Kidney epithelial cell (primary cell): ENCODE results near the gene CRKL. TPM values are rescaled to one million over a fixed set of nuclear protein-coding genes. Genes with fewer than 3 reads are reported as not detected.

Experiments used
- DNase-seq: peaks from one replicate; pipeline ENCODE4 v3.0.0-alpha.2; 2010; ENCODE audit warnings: low read depth
- H3K27me3 ChIP-seq: 2 replicates; pipeline ENCODE4 v1.6.0; 2011; ENCODE audit warnings: low read length; ENCODE audit not compliant: control insufficient read depth, insufficient read depth
- H3K36me3 ChIP-seq: 2 replicates; pipeline ENCODE4 v1.5.1; 2011; ENCODE audit warnings: low read length; ENCODE audit not compliant: control insufficient read depth, insufficient read depth
- H3K4me3 ChIP-seq: 2 replicates; pipeline ENCODE4 v1.5.1; 2011; ENCODE audit warnings: low read depth, mild to moderate bottlenecking, control low read depth, low read length
- CTCF ChIP-seq: IDR thresholded peaks from 2 replicates; pipeline ENCODE4 v1.5.1; 2011; ENCODE audit warnings: mild to moderate bottlenecking, moderate library complexity, low read length, control low read depth, inconsistent platforms; ENCODE audit not compliant: insufficient read depth, poor library complexity, severe bottlenecking
- total RNA-seq: library from RNA; depleted of rRNA; stranded (reverse); fragments of >200 nt; gene quantifications from 2 replicates; pipeline ENCODE4 v1.2.3, GENCODE V29; 2015

CRKL gene
- total RNA-seq, 1 donor from 2014 or later: 47.7 TPM

GRCh38 chr22:20949698-20950183 lies 32.5 kb downstream of the CRKL start:
- H3K36me3 ChIP-seq: peaks cover 1% of the 10 kb centered on the region
- no peak overlapping the region for H3K4me3 ChIP-seq
- no peaks in the 10 kb centered on the region for H3K27me3 ChIP-seq
- no peak for TF ChIP-seq CTCF
- no peak for DNase-seq

GRCh38 chr22:20951151-20951931 lies 34.1 kb downstream of the CRKL start:
- TF ChIP-seq CTCF: no peak
- no peaks in the 10 kb centered on the region for H3K27me3 ChIP-seq
- H3K36me3 ChIP-seq: peaks cover 1% of the 10 kb centered on the region
- H3K4me3 ChIP-seq: no peak overlapping the region
- no peak for DNase-seq

GRCh38 chr22:20951932-20952380 lies 34.7 kb downstream of the CRKL start:
- Histone ChIP-seq H3K4me3 (no peak overlapping the region), H3K27me3 (no peaks in the 10 kb centered on the region), H3K36me3 (peaks cover 1% of the 10 kb centered on the region)
- DNase-seq: no peak
- TF ChIP-seq CTCF: no peak

- Histone ChIP-seq H3K4me3 (no peak overlapping the region), H3K36me3 (peaks cover 1% of the 10 kb centered on the region), H3K27me3 (no peaks in the 10 kb centered on the region)
- no peak for DNase-seq
- no peak for TF ChIP-seq CTCF
Observed at GRCh38 chr22:20952544-20953341, 35.5 kb downstream of the CRKL start.

GRCh38 chr22:20953342-20953608 lies 36.1 kb downstream of the CRKL start:
- Histone ChIP-seq H3K4me3 (no peak overlapping the region), H3K27me3 (no peaks in the 10 kb centered on the region), H3K36me3 (peaks cover 1% of the 10 kb centered on the region)
- no peak for DNase-seq
- TF ChIP-seq CTCF: no peak
